B cell (primary cell): ENCODE results near the gene CBX2. TPM values are rescaled to one million over a fixed set of nuclear protein-coding genes. Genes with fewer than 3 reads are reported as not detected.

Experiments
- ATAC-seq: fragments of 200-7000 bp; cut with Tn5 transposase; one replicate; pipeline ENCODE4 v1.10.0; 2021; ENCODE audit warnings: low read depth, mild to moderate bottlenecking, moderate number of reproducible peaks, moderate library complexity
- CTCF ChIA-PET: fragments of 350-600 bp; sonication (Branson Sonifier 250); formaldehyde crosslinking; loops from one replicate; lab custom pipeline; 2021; ENCODE audit warnings: antibody characterized with exemption, inconsistent platforms; lab: Charles Lee
- POLR2A ChIA-PET: fragments of 350-600 bp; sonication (Branson Sonifier 250); formaldehyde crosslinking; loops from one replicate; lab custom pipeline; 2021; ENCODE audit warnings: antibody characterized with exemption; lab: Charles Lee
- DNase-seq: peaks from one replicate; pipeline ENCODE4 v3.0.0; 2013
- H2AFZ ChIP-seq: 2 replicates; pipeline ENCODE4 v1.6.1; 2012; ENCODE audit warnings: mild to moderate bottlenecking, low read depth, low read length; ENCODE audit not compliant: insufficient read depth, poor library complexity, severe bottlenecking
- H3K27ac ChIP-seq, 2 donors: 1 replicate in 1 of 2; 2 replicates in 1 of 2; pipeline ENCODE4 v1.5.1; 2012 to 2013; ENCODE audit warnings: low read length in 2 of 2, mild to moderate bottlenecking in 2 of 2, moderate library complexity in 1 of 2
- H3K27me3 ChIP-seq, 4 experiments: fragments of 200-600 bp in 1 of 4; sonication (generic) in 1 of 4; replicated peaks in 1 of 4; 1 replicate in 2 of 4; 2 replicates in 2 of 4; pipeline versions ENCODE4 v1.6.1 to v1.7.0; 2013 to 2016; ENCODE audit warnings: low read length in 3 of 4, mild to moderate bottlenecking in 2 of 4, mixed read lengths in 1 of 4, moderate library complexity in 1 of 4; ENCODE audit not compliant: insufficient read depth in 4 of 4, control insufficient read depth in 3 of 4; ENCODE audit errors: control extremely low read depth in 1 of 4
- H3K36me3 ChIP-seq, 2 experiments: replicated peaks in 1 of 2; 1 replicate in 1 of 2; 2 replicates in 1 of 2; pipeline versions ENCODE4 v1.6.1 to v1.7.1; 2013; ENCODE audit warnings: low read length in 1 of 2; ENCODE audit not compliant: insufficient read depth in 2 of 2, control insufficient read depth in 1 of 2; ENCODE audit errors: control extremely low read depth in 1 of 2, extremely low read depth in 1 of 2
- H3K4me1 ChIP-seq, 2 donors: fragments of 200-600 bp in 1 of 2; sonication (generic) in 1 of 2; 1 replicate in 1 of 2; 2 replicates in 1 of 2; pipeline versions ENCODE4 v1.5.1 to v1.6.1; 2013 to 2017; ENCODE audit warnings: low read length in 2 of 2; ENCODE audit not compliant: control insufficient read depth in 2 of 2, insufficient read depth in 2 of 2
- H3K4me2 ChIP-seq: replicated peaks from 2 replicates; pipeline ENCODE3; 2012; ENCODE audit warnings: mild to moderate bottlenecking, low read depth, low read length; ENCODE audit not compliant: poor library complexity, severe bottlenecking
- H3K4me3 ChIP-seq, 5 experiments: fragments of 200-600 bp in 1 of 5; sonication (generic) in 1 of 5; 1 replicate in 3 of 5; 2 replicates in 2 of 5; pipeline versions ENCODE4 v1.5.1 to v1.7.0; 2011 to 2016; ENCODE audit warnings: low read length in 4 of 5, mild to moderate bottlenecking in 4 of 5, low read depth in 2 of 5, control low read depth in 1 of 5, moderate library complexity in 1 of 5; ENCODE audit not compliant: insufficient read depth in 1 of 5; ENCODE audit errors: control extremely low read depth in 1 of 5, extremely low read depth in 1 of 5
- H3K79me2 ChIP-seq: fragments of 200-600 bp; sonication (generic); one replicate; pipeline ENCODE4 v1.6.0; 2016; ENCODE audit warnings: low read length; ENCODE audit not compliant: control insufficient read depth, insufficient read depth
- H3K9ac ChIP-seq: fragments of 200-600 bp; sonication (generic); 2 replicates; pipeline ENCODE4 v1.6.1; 2017; ENCODE audit warnings: mild to moderate bottlenecking, low read length, moderate library complexity
- H3K9me3 ChIP-seq, 3 donors: one replicate each; pipeline versions ENCODE4 v1.6.1 to v1.7.1; 2013; ENCODE audit warnings: low read length in 2 of 3; ENCODE audit not compliant: control insufficient read depth in 2 of 3, insufficient read depth in 1 of 3; ENCODE audit errors: control extremely low read depth in 1 of 3
- H4K20me1 ChIP-seq: 2 replicates; pipeline ENCODE4 v1.6.0; 2012; ENCODE audit warnings: mild to moderate bottlenecking, low read length; ENCODE audit not compliant: insufficient read depth, control insufficient read depth, poor library complexity, severe bottlenecking
- H3K27ac Mint-ChIP-seq: one replicate; pipeline ENCODE4 v1.8.0; 2021; ENCODE audit warnings: mixed read lengths
- H3K27me3 Mint-ChIP-seq: one replicate; pipeline ENCODE4 v1.8.0; 2021; ENCODE audit warnings: mixed read lengths
- H3K4me1 Mint-ChIP-seq: one replicate; pipeline ENCODE4 v1.8.0; 2021; ENCODE audit warnings: mixed read lengths
- H3K4me3 Mint-ChIP-seq: one replicate; pipeline ENCODE4 v1.8.0; 2021; ENCODE audit warnings: mixed read lengths
- H3K9me3 Mint-ChIP-seq: one replicate; pipeline ENCODE4 v1.8.0; 2022; ENCODE audit warnings: mixed read lengths; ENCODE audit not compliant: insufficient read depth
- EZH2 ChIP-seq: IDR thresholded peaks from 2 replicates; pipeline ENCODE4 v1.6.1; 2012; ENCODE audit warnings: borderline replicate concordance, low read depth, mild to moderate bottlenecking, moderate library complexity, low read length; ENCODE audit not compliant: insufficient read depth, poor library complexity, severe bottlenecking
- WGBS: methylation state at CpG from one replicate; pipeline ENCODE4 v1.1.5; 2013; ENCODE audit warnings: missing lambda C conversion rate; ENCODE audit not compliant: insufficient coverage; 5-methylcytosine and 5-hydroxymethylcytosine counted together
- intact Hi-C: fragments of 100-400 bp; cut with micrococcal nuclease; formaldehyde crosslinking; loops from one replicate; pipeline ENCODE4 v1.10.0; 2022
- polyA plus RNA-seq: library from polyadenylated mRNA; depleted of rRNA; stranded (reverse); fragments of >200 nt; gene quantifications from 2 replicates; pipeline ENCODE4 v1.2.3, GENCODE V29; 2012
- total RNA-seq, 2 donors: library from RNA; stranded (reverse); fragments of 120-200 nt in 1 of 2; gene quantifications; 1 replicate in 1 of 2; 2 replicates in 1 of 2; pipeline versions ENCODE4 v1.2.3 to v1.2.4, GENCODE V29; 2013 to 2022
- TF ChIP-seq, protein P1 (sequence below): fragments of 200-600 bp; IDR thresholded peaks from one replicate; pipeline ENCODE4 v1.8.0; 2022; ENCODE audit warnings: antibody characterized with exemption, mild to moderate bottlenecking

The CBX2 gene
- total and polyA plus RNA-seq, 2 donors (not counting 1 experiment from before 2014, with no cell fraction given) = 0.10 to 0.47 TPM

DNA sequence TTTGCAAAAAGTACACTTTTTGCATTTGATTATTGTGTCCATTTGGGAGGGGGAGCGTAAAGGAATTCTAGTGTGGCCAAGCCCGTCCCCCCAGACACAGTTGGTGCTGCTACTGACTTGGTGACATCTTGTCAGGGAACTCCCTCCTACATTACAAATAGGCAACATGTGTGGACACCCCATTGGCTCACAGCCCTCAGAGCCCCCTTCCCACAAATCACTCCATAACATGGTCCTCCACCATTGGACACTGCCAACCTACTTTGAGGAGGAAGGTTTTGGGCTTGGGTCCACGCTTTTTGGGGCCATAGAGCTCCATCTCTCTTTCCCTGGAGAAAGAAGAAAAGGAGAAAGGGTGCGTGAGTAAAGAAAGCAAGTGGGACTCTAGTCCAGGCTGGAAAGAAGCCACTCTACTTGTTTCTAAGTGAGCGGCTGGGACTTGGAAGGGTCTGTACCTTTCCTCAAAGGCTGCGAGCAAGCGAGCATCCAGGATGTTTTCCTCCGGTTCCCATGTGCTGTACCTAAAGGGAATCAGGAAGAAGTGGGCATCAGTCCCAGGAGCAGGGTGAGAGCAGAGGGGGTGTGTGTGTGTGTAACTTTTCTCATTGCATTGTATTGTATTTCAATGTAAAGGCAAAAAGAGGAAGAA, 18.0 kb downstream of the CBX2 start:
- intact Hi-C loops = loop anchor here (2.0 to 5.0 kb wide), 6 partner anchors 15 to 1716 kb away; partner anchors contain the start of genes ACTG1, BAHCC1 and CCDC40
- Mint-ChIP-seq H3K4me1 (peaks cover 43% of the 10 kb centered on the region), H3K27me3 (peaks cover 37% of the 10 kb centered on the region), H3K4me3 (peak overlapping the region; percentile 91), H3K9me3 (no peaks in the 10 kb centered on the region), H3K27ac (peak overlapping the region; percentile 59)
- Histone ChIP-seq H3K36me3 (peaks cover 0 to 7% of the 10 kb centered on the region in 2 experiments), H3K27me3 (peaks cover 0 to 61% (median 46%) of the 10 kb centered on the region in 4 experiments), H3K79me2 (peaks cover 4% of the 10 kb centered on the region), H3K4me1 (peaks cover 50 to 53% of the 10 kb centered on the region in 2 donors), H3K4me2 (peak overlapping the region; percentile 98), H3K9me3 (peaks cover 0 to 61% (median 16%) of the 10 kb centered on the region in 3 donors), H3K27ac (no peak overlapping the region), H2AFZ (peak overlapping the region; percentile 59), H3K9ac (peak overlapping the region; percentile 77), H4K20me1 (peaks cover 39% of the 10 kb centered on the region), H3K4me3 (peak overlapping the region; percentile 65 to 90 (median 71))
- WGBS = 58% methylated on average over 5 of the region's 8 CpGs
- ChIA-PET CTCF (interaction anchor here (0.6 to 2.2 kb wide), 6 partner anchors 13 to 213 kb away, joined by 3 to 10 read pairs (median 4); partner anchors contain the start of gene CBX4), POLR2A (interaction anchor here (1.4 to 2.1 kb wide), 3 partner anchors 8 to 44 kb away, joined by 5 to 45 read pairs (median 9); partner anchors contain the start of gene CBX4)
- TF ChIP-seq, protein P1, sequence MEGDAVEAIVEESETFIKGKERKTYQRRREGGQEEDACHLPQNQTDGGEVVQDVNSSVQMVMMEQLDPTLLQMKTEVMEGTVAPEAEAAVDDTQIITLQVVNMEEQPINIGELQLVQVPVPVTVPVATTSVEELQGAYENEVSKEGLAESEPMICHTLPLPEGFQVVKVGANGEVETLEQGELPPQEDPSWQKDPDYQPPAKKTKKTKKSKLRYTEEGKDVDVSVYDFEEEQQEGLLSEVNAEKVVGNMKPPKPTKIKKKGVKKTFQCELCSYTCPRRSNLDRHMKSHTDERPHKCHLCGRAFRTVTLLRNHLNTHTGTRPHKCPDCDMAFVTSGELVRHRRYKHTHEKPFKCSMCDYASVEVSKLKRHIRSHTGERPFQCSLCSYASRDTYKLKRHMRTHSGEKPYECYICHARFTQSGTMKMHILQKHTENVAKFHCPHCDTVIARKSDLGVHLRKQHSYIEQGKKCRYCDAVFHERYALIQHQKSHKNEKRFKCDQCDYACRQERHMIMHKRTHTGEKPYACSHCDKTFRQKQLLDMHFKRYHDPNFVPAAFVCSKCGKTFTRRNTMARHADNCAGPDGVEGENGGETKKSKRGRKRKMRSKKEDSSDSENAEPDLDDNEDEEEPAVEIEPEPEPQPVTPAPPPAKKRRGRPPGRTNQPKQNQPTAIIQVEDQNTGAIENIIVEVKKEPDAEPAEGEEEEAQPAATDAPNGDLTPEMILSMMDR = no peak
- no peak for TF ChIP-seq EZH2
- DNase-seq = no peak
- no peak for ATAC-seq

DNA sequence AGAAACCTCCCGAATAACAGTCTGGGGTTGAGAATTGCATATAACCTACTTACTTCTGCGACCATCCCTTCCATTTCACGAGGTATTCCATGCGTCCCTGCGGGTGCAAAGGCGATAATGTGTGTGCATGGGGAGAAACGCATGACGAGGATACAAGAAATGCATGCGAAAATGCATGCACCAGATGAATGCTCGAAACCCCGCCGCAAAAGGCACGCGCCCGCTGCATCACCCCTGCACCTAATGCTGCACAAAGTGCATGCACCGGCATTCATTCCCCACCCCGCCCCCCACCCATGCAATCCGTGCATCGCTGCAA, 18.5 kb downstream of the CBX2 start:
- peak overlapping the region; percentile 59 for H2AFZ ChIP-seq
- H3K4me3 ChIP-seq = peak overlapping the region; percentile 65 to 90 (median 71)
- CTCF ChIA-PET = interaction anchor here (0.6 to 3.6 kb wide), 10 partner anchors 15 to 218 kb away, joined by 3 to 18 read pairs (median 4); partner anchors contain the start of gene CBX4
- Mint-ChIP-seq H3K4me3 (peak overlapping the region; percentile 91), H3K27me3 (peaks cover 35% of the 10 kb centered on the region), H3K27ac (peak overlapping the region; percentile 59), H3K9me3 (no peaks in the 10 kb centered on the region), H3K4me1 (peaks cover 41% of the 10 kb centered on the region)
- peaks cover 0 to 61% (median 46%) of the 10 kb centered on the region in 4 experiments for H3K27me3 ChIP-seq
- H3K27ac ChIP-seq = peak overlapping the region in 1 of 2 donors; percentile 50
- H3K79me2 ChIP-seq = peaks cover 4% of the 10 kb centered on the region
- POLR2A ChIA-PET = interaction anchor here (0.7 to 2.1 kb wide), 8 partner anchors 9 to 1688 kb away, joined by 3 to 45 read pairs (median 5); partner anchors contain the start of gene CBX4
- H4K20me1 ChIP-seq = peaks cover 39% of the 10 kb centered on the region
- peak overlapping the region; percentile 98 for H3K4me2 ChIP-seq
- peaks cover 50% of the 10 kb centered on the region in 2 donors for H3K4me1 ChIP-seq
- intact Hi-C loops = loop anchor here (2.0 to 5.0 kb wide), 6 partner anchors 14 to 1716 kb away; partner anchors contain the start of genes ACTG1, BAHCC1 and CCDC40
- peaks cover 0 to 61% (median 18%) of the 10 kb centered on the region in 3 donors for H3K9me3 ChIP-seq
- TF ChIP-seq EZH2 = no peak
- TF ChIP-seq, protein P1 = no peak
- DNase-seq (no peak), ATAC-seq (no peak)
- H3K9ac ChIP-seq = peak overlapping the region; percentile 77
- 0% methylated on average over 7 of the region's 19 CpGs for WGBS
- peaks cover 0 to 7% of the 10 kb centered on the region in 2 experiments for H3K36me3 ChIP-seq
